CD4-positive, alpha-beta T cell treated with Interleukin-10 for 1 hour (primary cell): ENCODE results near the gene CCDC50.

Experiments used
- DNase-seq: peaks from one replicate; pipeline ENCODE4 v3.0.0-alpha.2; 2020

Gene CCDC50

GRCh38 chr3:191431160-191431822 is 102.1 kb downstream of the CCDC50 start:
- no peak for DNase-seq

GRCh38 chr3:191432162-191432561 is 103.0 kb downstream of the CCDC50 start:
- DNase-seq, result no peak

- no peak for DNase-seq
Observed at GRCh38 chr3:191434024-191434423, 104.8 kb downstream of the CCDC50 start.

- no peak for DNase-seq
Observed at GRCh38 chr3:191435981-191436380, 106.8 kb downstream of the CCDC50 start.

- DNase-seq, result no peak
Observed at GRCh38 chr3:191438150-191438814, 109.1 kb downstream of the CCDC50 start.

- no peak for DNase-seq
Observed at GRCh38 chr3:191440532-191440931, 111.3 kb downstream of the CCDC50 start.

- no peak for DNase-seq
Observed at GRCh38 chr3:191441687-191442086, 112.5 kb downstream of the CCDC50 start.

- no peak for DNase-seq
Observed at GRCh38 chr3:191444569-191444968, 115.4 kb downstream of the CCDC50 start.
